Activated naive CD8-positive, alpha-beta T cell treated with anti-CD3 and anti-CD28 coated beads, Interleukin-2, amount 50 U/mL, for 16 hours (primary cell): ENCODE data around the gene ATOH8.

Experiments used
- DNase-seq: peaks from one replicate; pipeline ENCODE4 v3.0.0-alpha.2; 2020; ENCODE audit warnings: low read depth, low spot score

ATOH8 gene

DNA sequence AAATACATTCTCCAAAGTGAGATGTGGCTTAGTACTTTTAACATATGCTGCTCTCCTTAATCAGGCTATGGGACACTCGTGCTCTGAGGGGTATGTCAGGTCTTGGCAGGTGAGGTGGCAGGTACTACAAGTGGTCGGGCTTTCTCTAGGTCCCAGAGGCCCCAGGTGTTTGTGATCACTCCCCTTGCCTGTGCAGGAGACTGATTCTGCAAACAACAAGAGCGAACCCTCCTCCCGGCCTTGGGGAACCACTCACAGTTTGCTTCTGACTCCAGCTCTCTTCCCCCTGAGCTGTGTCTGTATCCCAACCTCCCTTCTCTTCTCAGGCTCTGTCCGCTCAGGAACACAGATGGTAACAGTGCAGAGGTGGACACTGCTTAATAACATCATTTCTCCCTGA lies 48.1 kb downstream of the ATOH8 start:
- no peak for DNase-seq

DNA sequence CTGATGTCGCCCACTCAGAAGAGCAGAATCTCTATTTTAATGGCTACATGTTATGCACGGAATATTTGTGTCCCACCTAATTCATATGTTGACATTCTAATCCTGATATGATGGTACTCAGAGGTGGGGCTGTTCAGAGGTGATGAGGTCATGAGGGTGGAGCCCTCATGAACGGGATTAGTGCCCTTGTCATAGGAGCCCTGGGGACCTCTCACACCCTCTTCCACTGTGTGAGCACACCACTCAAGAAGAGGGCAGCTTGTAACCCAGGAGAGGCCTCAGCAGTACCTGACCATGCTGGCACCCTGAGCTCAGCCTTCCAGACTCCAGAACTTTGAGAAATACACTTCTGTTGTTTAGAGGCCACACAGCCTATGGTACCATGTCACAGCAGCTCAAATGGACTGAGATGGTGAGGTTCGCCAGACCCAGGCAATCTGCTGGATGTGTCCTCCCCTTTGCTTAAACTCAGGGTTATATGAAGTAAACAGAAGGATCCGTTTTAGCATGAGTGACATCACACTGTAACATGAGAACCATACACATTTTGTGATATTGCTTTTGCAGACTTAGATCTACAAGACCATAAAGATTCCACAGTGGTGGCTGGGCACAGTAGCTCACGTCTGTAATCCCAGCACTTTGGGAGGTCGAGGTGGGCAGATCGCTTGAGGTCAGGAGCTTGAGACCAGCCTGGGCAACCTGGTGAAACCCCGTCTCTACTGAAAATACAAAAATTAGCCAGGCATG lies 48.7 kb downstream of the ATOH8 start:
- no peak for DNase-seq

DNA sequence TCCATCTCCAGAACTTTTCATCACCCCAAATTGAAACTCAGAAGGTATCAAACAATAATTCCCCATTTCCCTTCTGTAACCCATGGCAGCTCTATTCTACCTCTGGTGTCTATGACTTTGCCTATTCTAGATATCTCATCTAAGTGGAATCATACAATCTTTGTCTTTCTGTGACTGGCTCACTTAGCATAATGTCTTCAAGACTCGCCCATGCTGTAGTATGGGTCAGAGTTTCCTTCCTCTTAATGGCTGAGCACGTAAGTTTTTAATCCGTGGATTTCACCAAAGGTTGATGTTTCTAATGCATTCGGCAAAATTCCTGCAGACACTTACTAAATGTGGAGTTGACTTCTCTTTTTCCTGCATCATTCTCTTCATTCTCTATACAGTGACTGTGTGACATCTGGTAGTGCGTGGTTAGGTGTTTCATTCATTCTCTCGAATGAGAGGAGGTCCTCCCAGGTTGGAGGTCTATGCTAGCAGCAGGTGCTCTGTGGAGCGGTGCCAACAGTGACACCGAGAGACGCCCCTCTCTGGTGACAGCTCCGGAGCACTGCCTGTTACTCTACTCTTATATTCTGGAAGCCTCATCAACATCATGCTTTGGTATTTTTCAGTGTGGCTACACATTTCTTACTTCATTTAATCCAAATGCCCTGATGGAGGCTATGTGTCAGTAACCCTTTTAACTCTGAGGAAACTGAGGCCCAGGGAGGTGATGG lies 50.1 kb downstream of the ATOH8 start:
- DNase-seq = no peak

DNA sequence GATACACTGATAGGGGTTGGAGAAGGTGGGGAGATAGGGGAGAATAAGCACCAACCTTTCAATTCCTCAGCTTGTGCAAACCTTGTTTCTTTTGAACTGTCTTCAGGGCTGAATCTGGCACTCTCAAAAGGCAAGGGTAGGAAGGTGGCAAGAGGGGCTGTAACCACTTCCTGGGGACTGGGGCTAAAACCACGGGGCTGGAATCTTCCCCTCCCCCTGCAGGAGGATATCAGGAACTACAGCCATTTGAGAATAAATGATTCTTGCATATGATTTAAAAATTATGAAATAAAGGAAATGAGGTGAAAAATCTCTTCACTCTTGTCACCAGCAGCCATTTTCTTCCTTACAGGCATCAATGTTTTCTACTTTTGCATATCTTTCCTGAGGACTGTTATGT lies 50.8 kb downstream of the ATOH8 start:
- DNase-seq = no peak

DNA sequence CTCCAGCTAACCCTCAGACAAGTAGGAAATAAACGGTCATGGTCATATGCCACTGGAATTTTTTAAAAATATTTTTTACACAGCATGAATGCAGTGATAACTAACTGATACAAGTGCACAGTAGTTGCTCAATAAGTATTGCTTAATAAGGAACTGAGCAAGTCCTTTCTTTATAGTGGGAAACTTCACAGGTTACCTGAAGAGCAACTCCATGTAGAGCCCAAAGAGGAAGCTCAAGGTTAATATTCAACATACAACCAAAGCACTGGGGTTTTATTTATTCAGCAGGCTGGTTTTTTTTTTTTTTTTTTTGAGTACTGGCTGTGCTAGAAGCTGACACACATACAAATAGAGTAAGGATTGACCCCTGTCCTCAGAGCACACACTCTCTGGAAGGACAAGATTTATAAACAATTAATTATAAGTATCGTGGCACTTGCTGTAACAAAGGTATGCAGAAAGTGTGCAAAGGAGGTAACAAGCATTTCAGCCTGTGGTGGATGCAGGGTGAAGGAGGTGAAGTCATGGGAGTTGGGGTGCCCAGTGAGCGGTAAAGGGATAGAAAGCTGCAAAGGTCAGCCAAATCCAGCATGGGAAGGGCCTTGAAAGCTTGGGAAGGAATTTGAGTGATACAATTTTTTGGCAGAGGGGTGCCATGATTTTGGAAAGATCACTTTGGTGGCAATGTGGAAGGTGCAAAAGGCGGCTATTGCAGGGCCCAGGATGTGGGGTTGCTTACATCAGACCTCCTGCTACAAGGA lies 52.7 kb downstream of the ATOH8 start:
- no peak for DNase-seq

DNA sequence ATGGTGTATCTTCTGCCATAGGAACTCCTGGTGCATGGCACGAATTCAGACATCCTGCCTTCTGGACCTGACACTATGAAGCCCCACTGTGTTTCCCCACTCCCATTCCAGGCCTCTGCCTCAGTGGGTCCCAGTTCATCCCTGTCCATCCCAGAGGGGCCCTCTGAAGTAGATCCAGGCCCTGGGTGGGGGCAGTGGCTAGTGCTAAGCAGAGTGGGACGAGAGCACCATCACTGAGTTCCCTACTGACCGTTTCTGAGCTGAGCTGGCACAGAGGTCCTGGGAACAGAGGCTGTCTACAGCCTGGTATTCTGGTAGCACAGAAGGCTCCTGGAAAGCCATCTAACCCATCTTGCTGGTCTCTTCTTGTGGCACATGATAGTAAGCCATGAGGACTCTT lies 54.0 kb downstream of the ATOH8 start:
- DNase-seq = no peak

DNA sequence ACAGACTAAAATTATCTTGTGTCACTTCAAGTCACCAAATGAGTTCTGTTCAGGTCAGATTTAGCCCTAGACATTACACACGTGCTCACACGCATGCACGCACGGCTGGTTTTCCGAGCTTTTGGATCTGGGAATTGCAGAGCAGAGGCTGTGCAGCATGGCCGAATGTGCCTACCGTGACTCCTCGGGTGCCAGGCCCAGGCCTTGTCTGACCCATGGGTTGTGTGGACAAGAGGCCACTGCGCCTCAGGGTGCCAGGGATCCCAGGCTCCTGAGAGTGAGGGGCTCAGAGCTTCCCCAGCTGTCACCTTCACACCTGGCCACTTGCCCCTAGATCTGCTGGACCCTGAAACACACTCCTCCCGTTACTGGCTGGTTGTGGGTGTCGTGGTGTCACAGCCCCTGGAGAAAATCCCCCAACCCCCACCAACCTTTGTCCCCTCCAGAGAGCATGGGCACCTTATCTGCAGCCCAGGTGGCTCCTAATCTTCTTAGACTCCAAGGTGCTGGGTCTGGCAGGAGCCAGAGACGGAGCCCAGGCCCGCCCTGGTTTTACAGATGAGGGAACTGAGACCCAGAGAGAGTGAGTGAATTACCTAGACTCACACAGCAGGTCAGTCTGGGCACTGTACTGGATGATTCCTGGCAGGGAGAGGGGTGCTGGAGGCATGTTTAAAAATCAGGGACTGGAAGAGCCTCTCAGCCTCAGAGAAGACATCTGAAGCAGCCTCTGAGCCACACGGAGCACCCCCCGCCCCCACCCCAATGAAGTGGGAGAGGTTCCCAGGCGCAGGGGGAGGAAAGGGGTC lies 56.8 kb downstream of the ATOH8 start:
- no peak for DNase-seq

DNA sequence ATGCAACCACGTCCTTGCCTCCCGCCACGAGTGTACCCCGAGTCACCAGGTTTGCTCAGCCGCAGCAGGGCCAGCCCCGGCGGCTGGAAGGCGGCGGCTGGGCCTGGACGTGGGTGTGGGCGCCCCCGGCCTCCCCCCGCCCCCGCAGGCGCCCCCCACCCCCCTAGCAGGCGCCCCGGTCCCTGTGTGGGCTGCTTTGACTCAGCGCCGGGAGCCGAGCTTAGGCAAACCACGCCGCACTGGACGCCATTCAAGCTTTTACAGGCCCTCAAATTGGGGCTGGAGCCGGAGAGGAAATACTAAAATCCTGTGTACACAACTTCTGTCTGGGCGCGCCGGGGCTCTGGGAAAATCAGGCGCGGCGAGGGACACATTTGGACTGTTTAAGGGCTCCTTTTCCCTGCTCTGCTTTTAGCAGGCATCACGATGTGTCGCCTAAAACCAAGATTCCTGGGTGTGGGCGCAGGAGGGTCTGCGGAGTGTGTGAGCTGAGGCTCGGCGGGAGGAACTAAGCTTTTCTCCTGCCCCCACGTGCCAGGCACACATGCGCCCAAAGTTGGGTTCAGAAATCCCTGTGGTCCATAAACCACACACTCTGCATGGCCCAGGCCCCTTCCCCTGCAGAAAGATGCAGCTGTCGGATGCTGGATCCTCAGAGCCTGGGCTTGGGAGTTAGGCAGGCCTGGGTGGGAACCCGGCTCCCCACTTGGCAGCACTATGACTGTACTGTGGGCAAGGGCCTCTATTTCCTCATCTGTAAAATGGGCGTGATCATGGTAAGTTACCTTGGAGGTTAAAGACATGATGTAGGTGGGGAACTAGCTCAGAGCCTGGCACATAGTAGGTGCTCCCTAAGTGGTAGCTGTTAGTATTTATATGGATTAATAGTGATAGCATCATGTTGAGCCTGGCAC lies 57.6 kb downstream of the ATOH8 start:
- no peak for DNase-seq

DNA sequence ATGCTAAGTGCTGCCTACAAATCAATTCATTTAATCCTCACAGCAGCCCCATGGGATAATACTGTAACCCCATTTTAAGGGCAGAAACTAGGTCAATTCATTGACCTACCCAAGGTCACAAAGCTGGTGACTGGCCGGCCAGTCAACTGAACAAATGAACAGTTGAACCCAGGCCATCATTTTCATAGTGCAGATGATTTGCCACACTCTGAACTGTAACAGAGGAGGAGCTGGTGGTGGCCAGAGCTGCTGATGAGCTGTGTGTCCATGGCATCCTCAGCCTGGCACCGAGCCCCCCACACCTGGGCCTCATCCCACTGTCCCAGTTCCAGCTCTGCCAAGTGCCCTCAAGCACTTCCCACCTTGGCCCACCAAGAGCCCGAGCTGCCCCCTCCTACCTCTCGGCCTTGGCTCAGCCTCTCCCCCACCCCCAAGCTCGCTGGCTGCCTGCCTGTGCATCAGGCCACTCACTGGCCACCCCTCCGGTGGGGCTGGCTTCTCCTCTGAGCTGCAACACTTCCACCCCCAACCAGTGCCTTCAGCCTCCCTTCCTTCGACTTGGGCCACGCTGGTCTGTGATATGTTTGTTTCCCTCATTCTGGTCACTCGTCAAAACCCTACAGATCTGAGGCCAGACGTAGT lies 58.4 kb downstream of the ATOH8 start:
- no peak for DNase-seq

DNA sequence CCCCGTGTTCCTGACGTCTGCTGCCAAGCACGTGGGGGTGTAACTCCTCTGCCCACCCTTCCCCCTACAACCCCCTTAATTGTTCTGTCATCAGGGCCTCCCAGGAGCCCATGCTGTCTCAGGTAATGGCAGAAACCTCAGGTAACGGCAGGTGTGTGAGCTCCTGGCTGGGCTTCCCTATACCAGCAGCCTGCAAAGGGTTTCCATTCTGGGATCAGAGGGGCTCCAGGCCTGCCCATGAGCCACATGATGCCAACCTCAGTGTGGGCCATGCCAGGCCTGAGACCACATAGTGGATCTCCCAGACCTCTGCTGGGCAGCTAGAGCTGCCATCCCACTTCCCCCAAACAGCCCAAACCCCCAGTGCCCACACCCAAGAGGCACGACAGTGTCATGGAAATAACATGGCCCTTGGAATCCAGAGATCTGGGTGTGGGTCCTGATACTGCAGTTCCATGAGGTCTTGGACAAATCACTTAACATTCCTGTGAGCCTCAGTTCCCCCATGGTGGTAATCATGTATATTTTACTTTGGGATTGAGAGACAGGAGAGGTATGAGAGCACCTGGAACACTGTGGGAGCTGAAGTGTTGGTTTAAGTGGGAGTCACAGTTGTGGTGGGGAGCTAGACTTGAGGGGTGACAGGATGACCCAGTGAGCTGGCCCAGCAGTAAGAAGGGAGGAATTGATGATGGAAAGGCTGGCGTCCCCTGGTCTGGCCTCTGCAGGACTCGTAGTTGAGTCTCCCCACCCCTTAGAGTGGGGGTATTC lies 59.6 kb downstream of the ATOH8 start:
- no peak for DNase-seq

DNA sequence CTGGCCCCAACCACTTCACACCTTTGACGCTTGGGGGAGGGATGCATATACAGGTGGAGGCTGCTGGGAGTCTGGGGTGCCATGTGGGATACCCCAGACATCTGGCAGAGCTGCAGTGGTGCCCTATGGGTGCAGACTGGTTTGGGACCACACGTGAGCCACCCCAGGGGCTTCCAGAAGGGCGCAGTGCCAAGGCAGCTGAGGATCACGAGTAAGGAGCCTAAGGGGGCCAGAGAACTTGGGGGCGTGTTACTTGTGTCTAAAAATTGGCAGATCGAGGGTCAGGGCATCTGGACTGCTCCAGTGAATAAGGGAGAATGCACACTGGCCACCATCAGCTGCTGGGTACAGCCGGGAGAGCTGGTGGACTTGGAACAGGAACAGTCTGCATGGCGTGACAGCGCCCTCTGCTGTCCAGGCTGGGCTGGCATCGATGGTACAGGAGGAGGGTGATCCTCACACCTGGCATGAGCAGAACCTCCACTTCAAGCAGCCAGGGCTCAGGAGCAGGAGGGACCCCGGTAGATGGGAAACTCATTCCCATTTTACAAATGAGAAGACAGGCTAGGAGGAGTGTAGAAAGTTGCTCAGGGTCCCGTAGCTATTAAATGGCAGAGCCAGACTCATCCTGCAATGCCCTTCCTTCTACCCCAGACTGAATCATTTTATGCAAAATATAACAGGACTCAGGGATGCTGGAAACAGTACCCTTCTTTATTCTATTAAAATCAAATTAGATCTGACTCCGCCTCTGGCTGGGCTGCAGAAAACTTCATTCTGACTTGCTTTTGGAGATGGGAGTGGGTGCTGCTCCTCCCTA lies 60.4 kb downstream of the ATOH8 start:
- DNase-seq = peak; percentile 61

DNA sequence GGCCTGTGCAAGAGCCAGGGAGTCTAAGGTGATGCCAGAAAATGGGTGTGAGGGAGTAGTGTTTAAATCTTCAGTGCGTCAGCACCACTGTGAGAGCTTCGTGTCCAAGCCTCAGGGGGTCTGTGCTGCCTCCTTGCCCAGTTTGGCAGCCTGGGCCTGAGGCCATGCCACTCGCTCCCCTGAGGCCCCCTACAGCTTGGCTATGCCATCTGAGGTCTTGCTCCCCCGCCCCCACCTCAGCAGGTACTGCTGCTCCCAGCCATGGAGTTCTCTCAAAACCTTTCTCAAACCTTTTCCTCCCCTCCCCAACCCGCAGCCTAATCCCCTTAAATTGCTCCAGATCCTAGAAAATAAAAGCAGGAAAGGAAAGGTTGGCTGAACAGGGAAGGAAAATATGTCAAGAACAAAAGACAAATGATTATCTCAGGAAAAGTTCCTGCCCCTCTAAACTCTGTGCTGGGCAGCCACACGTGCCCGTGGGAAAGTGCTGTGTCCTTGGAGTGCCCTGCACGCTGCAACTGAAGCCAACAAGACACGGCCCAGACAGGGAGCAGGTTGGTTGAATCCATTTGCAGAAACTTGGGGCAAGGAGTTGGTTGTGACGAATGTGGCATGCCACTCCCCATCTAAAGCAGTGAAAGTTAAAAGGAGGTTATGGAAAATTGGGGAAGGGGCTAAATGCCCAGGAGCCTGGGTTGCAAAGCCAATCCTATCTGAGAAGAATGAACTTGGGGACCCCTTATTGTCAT lies 61.2 kb downstream of the ATOH8 start:
- DNase-seq = no peak

DNA sequence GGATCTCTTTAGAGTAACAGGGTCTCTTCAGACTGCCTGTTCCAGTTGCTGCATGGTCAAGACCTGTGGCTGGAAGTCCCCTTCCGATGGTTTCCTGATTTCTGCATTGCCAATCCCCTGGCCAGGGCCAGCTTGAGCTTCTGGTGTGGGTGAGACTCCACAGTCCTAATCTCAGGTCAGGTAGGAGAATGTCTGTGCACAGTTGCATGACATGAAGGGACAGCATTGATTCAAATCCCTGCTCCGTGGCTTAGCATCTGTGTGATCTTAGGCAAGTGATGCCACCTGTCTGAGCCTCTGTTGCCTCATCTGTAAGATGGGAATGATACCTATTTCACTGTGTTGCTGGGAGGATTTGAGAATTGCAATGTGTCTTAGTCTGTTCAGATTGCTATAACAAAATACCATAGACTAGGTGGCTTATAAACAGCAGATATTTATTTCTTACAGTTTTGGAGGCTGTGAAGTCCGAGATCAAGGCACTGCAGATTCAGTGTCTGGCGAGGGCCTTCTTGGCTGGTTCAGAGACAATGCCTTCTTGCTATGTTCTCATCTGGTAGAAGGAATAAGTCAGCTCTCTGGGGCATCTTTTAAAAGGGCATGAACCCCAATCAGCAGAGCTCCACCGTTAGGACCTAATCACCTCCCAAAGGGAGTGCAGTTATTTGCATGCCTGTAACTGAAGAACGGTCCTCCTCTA lies 66.2 kb downstream of the ATOH8 start:
- DNase-seq = no peak

DNA sequence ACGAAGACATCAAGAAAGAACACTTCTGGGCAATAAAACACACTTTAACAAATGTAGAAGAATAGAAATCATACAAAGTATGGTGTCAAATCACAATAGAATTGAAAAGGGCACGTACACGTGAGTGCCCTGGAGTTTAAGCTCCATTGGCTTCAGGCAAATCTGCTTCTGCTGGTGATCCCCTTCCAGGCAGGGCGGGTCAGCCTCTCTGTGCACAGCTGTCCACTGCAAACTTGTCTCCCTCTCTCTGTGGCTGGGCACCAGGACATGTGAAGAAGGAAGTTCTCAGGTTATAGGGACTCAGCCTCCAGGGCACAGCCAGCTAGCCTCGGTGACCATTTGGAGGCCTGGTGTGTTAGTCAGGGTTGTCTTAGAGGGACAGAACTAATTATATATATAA lies 69.0 kb downstream of the ATOH8 start:
- DNase-seq = no peak

DNA sequence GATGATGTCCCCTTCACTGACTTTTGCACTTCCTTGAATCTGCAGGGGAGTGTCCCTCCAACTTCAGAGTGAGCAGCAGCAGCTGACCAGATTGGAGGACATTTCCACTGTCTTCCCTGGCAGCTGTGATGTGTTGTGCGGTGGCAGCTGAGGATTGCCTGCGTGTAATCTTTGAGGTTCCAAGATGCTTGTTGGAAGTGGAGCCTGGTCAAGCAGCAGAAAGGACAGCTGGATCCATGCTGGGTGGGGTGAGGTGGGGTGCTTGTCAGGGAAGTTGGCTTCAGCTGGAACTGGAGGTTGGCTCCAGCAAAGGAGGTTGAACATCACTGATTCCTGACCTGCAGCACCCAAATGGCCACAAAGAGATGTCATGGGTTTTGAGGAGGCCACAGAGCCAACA lies 70.2 kb downstream of the ATOH8 start:
- DNase-seq = no peak

DNA sequence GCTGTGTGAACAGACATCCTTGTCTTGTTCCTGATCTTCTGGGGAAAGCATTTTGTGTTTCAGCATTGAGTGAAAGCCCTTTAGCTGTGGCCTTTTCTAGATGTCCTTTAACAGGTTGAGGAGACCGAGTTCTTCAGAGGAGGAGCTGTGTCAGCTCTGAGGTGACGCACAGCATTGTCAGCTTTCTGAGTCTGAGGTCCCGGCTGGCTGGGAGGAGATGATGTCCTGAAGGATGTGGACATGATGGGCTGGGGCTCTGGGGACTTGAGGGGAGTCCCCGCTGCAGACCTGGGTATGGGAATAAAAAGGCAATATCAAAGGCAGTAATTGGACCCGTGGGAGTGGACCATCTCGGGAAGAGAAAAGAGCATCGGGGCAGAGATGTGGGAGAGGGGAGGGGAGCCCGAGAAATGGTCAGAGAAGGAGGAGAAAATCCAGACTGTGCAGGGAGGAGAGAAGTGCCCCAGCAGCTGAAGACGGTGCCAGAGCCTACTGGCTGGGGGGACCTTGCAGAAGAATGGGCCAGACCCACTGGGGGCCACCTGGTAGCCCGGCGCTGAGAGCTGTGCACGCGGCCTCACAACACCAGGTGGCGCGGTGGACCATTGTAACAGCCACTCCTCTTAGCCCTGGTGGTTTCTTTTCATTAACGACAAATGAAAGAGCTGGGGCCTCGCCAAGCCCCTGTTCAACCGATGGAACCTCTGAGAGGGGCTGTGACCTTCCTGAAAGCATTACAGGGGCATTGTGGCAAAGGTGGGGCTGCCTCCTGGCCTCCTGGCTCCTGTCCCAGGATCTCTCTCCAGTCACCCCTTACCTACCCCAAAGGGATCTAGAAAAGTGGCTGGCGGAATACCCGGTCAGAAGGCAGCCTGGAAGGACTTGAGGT lies 73.4 kb downstream of the ATOH8 start:
- peak; percentile 70 for DNase-seq
